ENCODE measurements around the gene TNS3.

Gene TNS3

GRCh38 chr7:47579458-47579857 lies 2.5 kb downstream of the TNS3 start:
- no peak for TF ChIP-seq CTCF (IDR thresholded peaks at IDR 0.05; ENCODE audit: low read depth, low read length)
- peak overlapping the region; percentile 94 for H3K4me3 ChIP-seq (ENCODE audit: low read depth, low read length)

GRCh38 chr7:47578579-47579270 lies 3.2 kb downstream of the TNS3 start:
- peak overlapping the region; percentile 94 for H3K4me3 ChIP-seq (ENCODE audit: low read depth, low read length)
- TF ChIP-seq CTCF (IDR thresholded peaks at IDR 0.05; ENCODE audit: low read depth, low read length) = no peak

GRCh38 chr7:47577321-47577919 lies 4.5 kb downstream of the TNS3 start:
- no peak for TF ChIP-seq CTCF (IDR thresholded peaks at IDR 0.05; ENCODE audit: low read depth, low read length)
- H3K4me3 ChIP-seq (ENCODE audit: low read depth, low read length) = peak overlapping the region; percentile 38

- H3K4me3 ChIP-seq (ENCODE audit: low read depth, low read length) = peak overlapping the region; percentile 38
- TF ChIP-seq CTCF (IDR thresholded peaks at IDR 0.05; ENCODE audit: low read depth, low read length) = no peak
Measured at GRCh38 chr7:47576866-47577306, 5.0 kb downstream of the TNS3 start.

DNA sequence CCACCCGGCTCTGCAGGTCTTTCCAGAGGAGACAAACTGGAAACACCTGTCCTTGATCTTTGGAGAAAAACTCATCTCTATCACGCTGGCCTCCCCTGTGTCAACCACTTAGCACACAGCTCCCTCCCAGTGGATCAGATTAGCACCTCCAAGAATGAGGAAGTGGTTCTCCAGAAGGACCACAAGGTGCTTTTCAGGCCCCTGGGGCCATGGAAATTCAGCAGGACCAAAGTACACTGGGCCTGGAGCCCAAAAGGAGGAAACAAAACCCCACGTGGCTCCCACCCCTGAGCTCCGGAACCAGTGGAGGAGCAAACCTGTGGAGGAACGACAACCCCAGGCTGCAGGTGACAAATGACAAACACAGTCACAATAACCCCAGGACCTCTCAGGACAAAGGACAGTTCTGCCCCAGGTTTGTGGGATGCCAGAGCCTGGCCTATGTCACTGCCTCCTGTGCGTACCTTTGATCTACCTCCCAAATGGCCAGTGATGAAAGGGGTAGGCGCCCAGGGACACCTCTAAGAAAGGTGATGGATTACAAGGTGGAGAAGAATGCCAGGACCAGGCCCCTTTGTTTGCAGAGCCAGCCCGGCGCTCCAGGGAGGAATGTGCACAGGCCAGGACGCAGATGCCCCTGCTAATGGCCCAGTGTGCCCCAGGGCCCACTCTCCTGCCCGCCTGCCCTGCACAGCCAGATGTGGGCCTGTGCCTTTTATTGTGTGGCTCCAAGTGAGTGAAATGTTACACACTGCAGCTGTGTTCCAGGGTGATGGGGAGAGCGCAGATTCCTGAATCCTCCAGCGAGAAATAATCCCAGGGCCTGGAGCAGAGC lies 5.7 kb downstream of the TNS3 start:
- no peak for TF ChIP-seq CTCF (IDR thresholded peaks at IDR 0.05; ENCODE audit: low read depth, low read length)
- no peak overlapping the region for H3K4me3 ChIP-seq (ENCODE audit: low read depth, low read length)

DNA sequence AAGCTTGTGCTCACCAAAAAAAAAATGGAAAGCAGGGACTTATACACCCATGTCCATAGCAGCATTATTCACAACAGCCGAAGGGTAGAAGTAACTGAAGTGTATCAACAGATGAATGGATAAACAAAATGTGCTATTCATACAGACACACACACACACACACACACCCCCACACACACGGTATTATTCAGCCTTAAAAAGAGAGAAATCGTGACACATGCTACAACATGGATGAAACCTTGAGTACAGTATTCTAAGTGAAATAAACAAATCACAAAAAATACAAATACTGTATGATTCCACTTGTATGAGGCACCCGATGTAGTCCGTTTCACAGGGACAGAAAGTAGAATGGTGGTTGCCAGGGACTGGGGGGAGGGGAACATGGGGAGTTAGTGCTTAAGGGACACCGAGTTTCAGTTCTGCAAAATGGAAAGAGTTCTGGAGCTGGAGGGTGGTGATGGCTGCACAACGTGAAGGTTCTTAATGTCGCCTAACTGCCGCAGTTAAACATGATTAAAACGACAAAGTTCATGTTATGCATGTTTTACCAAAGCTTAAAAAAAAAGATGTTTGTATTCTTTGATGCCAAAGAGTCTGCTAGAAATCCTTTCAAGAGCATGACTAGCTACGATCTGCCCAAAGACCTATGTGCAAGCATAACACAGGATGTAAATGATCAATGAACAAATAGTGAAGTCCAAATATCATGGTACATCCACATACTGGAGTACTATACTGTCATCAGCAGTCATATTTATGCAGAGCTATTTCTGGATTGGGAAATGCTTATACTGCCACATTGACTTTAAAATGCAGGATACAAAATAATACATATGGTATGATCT lies 7.2 kb downstream of the TNS3 start:
- H3K4me3 ChIP-seq (ENCODE audit: low read depth, low read length) = peak overlapping the region; percentile 8
- no peak for TF ChIP-seq CTCF (IDR thresholded peaks at IDR 0.05; ENCODE audit: low read depth, low read length)

Measured in WI38 (cell line).